Liver (tissue), 9 donors: ENCODE results near the gene IQCM. TPM values are rescaled to one million over a fixed set of nuclear protein-coding genes. Genes with fewer than 3 reads are reported as not detected.

Experiments
- DNase-seq: peaks from one replicate; pipeline ENCODE4 v3.0.0-alpha.2; 2017; ENCODE audit warnings: low spot score
- H3K27ac ChIP-seq, 2 donors: one replicate each; pipeline ENCODE4 v1.7.0; 2013; ENCODE audit warnings: inconsistent platforms in 2 of 2, low read length in 2 of 2, control low read depth in 1 of 2, low read depth in 1 of 2, mild to moderate bottlenecking in 1 of 2
- H3K27me3 ChIP-seq, 4 donors: one replicate each; pipeline versions ENCODE4 v1.6.1 to v1.7.0; 2013; ENCODE audit warnings: low read length in 3 of 4, inconsistent platforms in 1 of 4, mild to moderate bottlenecking in 1 of 4, moderate library complexity in 1 of 4; ENCODE audit not compliant: control insufficient read depth in 4 of 4, insufficient read depth in 4 of 4
- H3K36me3 ChIP-seq, 4 donors: one replicate each; pipeline versions ENCODE4 v1.6.1 to v1.7.0; 2013; ENCODE audit warnings: low read length in 3 of 4, mild to moderate bottlenecking in 3 of 4, low read depth in 1 of 4, moderate library complexity in 1 of 4; ENCODE audit not compliant: control insufficient read depth in 4 of 4, insufficient read depth in 3 of 4
- H3K4me1 ChIP-seq, 4 donors: one replicate each; pipeline versions ENCODE4 v1.6.1 to v1.7.0; 2013; ENCODE audit warnings: low read length in 3 of 4, mild to moderate bottlenecking in 3 of 4, moderate library complexity in 1 of 4; ENCODE audit not compliant: control insufficient read depth in 4 of 4, insufficient read depth in 4 of 4
- H3K4me3 ChIP-seq, 3 donors: one replicate each; pipeline versions ENCODE4 v1.6.1 to v1.7.0; 2013; ENCODE audit warnings: low read length in 3 of 3, control low read depth in 1 of 3, low read depth in 1 of 3, mild to moderate bottlenecking in 1 of 3
- H3K9ac ChIP-seq, 2 donors: one replicate each; pipeline ENCODE4 v1.7.0; 2013; ENCODE audit warnings: low read length in 2 of 2, mild to moderate bottlenecking in 2 of 2, moderate library complexity in 2 of 2, control low read depth in 1 of 2, low read depth in 1 of 2
- H3K9me3 ChIP-seq, 4 donors: one replicate each; pipeline versions ENCODE4 v1.6.1 to v1.7.0; 2013; ENCODE audit warnings: low read length in 3 of 4; ENCODE audit not compliant: control insufficient read depth in 4 of 4
- ATF3 ChIP-seq: IDR thresholded peaks from 2 replicates; pipeline ENCODE4 v1.6.1; 2016; ENCODE audit warnings: antibody characterized with exemption
- CTCF ChIP-seq: fragments of 150-350 bp; IDR thresholded peaks from 2 replicates; pipeline ENCODE4 v1.5.1; 2017; ENCODE audit warnings: improper control_type of control experiment, low read depth, low read length; ENCODE audit not compliant: missing input control
- EGR1 ChIP-seq, 2 donors: IDR thresholded peaks; 2 replicates each; pipeline ENCODE4 v1.6.1; 2016 to 2018; ENCODE audit warnings: antibody characterized with exemption in 2 of 2, low read depth in 2 of 2
- FOXA1 ChIP-seq: IDR thresholded peaks from 2 replicates; pipeline ENCODE4 v1.6.1; 2016; ENCODE audit warnings: antibody characterized with exemption
- FOXA2 ChIP-seq: IDR thresholded peaks from 2 replicates; pipeline ENCODE4 v1.6.1; 2016; ENCODE audit warnings: antibody characterized with exemption
- GABPA ChIP-seq, 2 donors: IDR thresholded peaks in 1 of 2; conservative IDR thresholded peaks in 1 of 2; 2 replicates each; pipeline ENCODE4 v1.6.1; 2016; ENCODE audit warnings: antibody characterized with exemption in 2 of 2, mild to moderate bottlenecking in 1 of 2, moderate library complexity in 1 of 2
- HNF4A ChIP-seq, 2 donors: conservative IDR thresholded peaks; 2 replicates each; pipeline ENCODE4 v1.6.1; 2016; ENCODE audit warnings: antibody characterized with exemption in 2 of 2, mild to moderate bottlenecking in 2 of 2
- HNF4G ChIP-seq: IDR thresholded peaks from 2 replicates; pipeline ENCODE4 v1.6.1; 2016; ENCODE audit warnings: antibody characterized with exemption
- JUND ChIP-seq, 2 donors: IDR thresholded peaks; 2 replicates each; pipeline ENCODE4 v1.6.1; 2016; ENCODE audit warnings: antibody characterized with exemption in 2 of 2
- NR2F2 ChIP-seq: IDR thresholded peaks from 2 replicates; pipeline ENCODE4 v1.6.1; 2016; ENCODE audit warnings: antibody characterized with exemption
- REST ChIP-seq: IDR thresholded peaks from 2 replicates; pipeline ENCODE4 v1.6.1; 2016; ENCODE audit warnings: antibody characterized with exemption, mild to moderate bottlenecking
- RXRA ChIP-seq, 2 donors: IDR thresholded peaks; 2 replicates each; pipeline ENCODE4 v1.6.1; 2017 to 2018; ENCODE audit warnings: antibody characterized with exemption in 2 of 2, mild to moderate bottlenecking in 1 of 2
- SP1 ChIP-seq: IDR thresholded peaks from 2 replicates; pipeline ENCODE4 v1.6.1; 2018; ENCODE audit warnings: antibody characterized with exemption, mild to moderate bottlenecking
- TAF1 ChIP-seq: conservative IDR thresholded peaks from 2 replicates; pipeline ENCODE4 v1.6.1; 2016; ENCODE audit warnings: antibody characterized with exemption, mild to moderate bottlenecking
- YY1 ChIP-seq: IDR thresholded peaks from 2 replicates; pipeline ENCODE4 v1.6.1; 2016; ENCODE audit warnings: antibody characterized with exemption, mild to moderate bottlenecking
- ZBTB33 ChIP-seq: IDR thresholded peaks from 2 replicates; pipeline ENCODE4 v1.6.1; 2016; ENCODE audit warnings: antibody characterized with exemption
- WGBS: extraction: QIAGEN DNeasy Blood & Tissue Kit; methylation state at CpG from one replicate; pipeline ENCODE4 v1.1.7; 2013; 5-methylcytosine and 5-hydroxymethylcytosine counted together
- polyA plus RNA-seq, 2 donors: library from polyadenylated mRNA; stranded (reverse) in 1 of 2; unstranded in 1 of 2; fragments of 200-250 nt in 1 of 2; fragments of >200 nt in 1 of 2; fragmentation: Nextera tagmentation in 1 of 2; extraction: Ambion mirVana in 1 of 2; gene quantifications; one replicate each; pipeline versions ENCODE4 v1.2.1 to v1.2.3, GENCODE V29; 2013 to 2015
- total RNA-seq, 2 donors: library from RNA; depleted of rRNA; stranded (reverse); fragments of >200 nt; gene quantifications; one replicate each; pipeline ENCODE4 v1.2.3, GENCODE V29; 2014
- TF ChIP-seq, protein P1 (sequence below): IDR thresholded peaks from 2 replicates; pipeline ENCODE4 v1.6.1; 2016; ENCODE audit warnings: antibody characterized with exemption
- donor health status: healthy.
- donor health status: healthy.
- donor health status: healthy.
- donor health status: healthy.
- donor health status: healthy.

Gene IQCM
- total and polyA plus RNA-seq, 4 donors: 0.08 TPM; not detected in 3

DNA sequence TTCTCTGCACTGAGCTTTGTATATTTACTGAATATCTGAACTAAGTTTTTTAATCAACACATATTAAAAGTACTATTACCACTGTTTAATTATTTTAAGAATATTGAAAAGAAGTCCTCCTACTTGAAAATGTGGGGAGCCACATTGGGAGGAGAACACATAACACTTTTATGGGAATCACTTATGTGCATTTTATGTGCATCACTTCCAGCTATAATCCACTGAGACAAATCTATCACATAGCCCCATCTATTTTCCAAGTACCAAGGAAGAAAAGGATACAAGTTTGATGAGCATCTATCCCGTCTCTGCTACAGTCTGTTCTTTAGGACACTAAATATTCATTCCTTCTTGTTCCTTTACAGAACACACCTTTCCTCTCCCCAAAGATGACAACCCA lies 87.2 kb downstream of the IQCM start:
- no peak overlapping the region for H3K27ac ChIP-seq
- no peaks in the 10 kb centered on the region for H3K9me3 ChIP-seq
- no peak overlapping the region for H3K4me3 ChIP-seq
- no peaks in the 10 kb centered on the region for H3K27me3 ChIP-seq
- TF ChIP-seq NR2F2: no peak
- TF ChIP-seq FOXA1: no peak
- TF ChIP-seq YY1: no peak
- TF ChIP-seq FOXA2: no peak
- TF ChIP-seq ZBTB33: no peak
- no peak for TF ChIP-seq REST
- no peak for TF ChIP-seq EGR1 (IDR thresholded peaks at IDR 0.05; ENCODE audit: low read depth in 2 of 2)
- no peak for TF ChIP-seq GABPA (IDR thresholded peaks at IDR 0.05 in 1 of 2, conservative IDR thresholded peaks at IDR 0.05 in 1 of 2)
- no peak for TF ChIP-seq RXRA (IDR thresholded peaks at IDR 0.05)
- TF ChIP-seq ATF3: no peak
- no peak for TF ChIP-seq HNF4A (conservative IDR thresholded peaks at IDR 0.05)
- no peak for TF ChIP-seq TAF1
- TF ChIP-seq HNF4G: no peak
- no peak for TF ChIP-seq JUND (IDR thresholded peaks at IDR 0.05)
- TF ChIP-seq, protein P1, sequence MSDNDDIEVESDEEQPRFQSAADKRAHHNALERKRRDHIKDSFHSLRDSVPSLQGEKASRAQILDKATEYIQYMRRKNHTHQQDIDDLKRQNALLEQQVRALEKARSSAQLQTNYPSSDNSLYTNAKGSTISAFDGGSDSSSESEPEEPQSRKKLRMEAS: no peak
- TF ChIP-seq SP1: no peak
- TF ChIP-seq CTCF: no peak
- H3K4me1 ChIP-seq: no peaks in the 10 kb centered on the region
- DNase-seq: no peak
- no peaks in the 10 kb centered on the region for H3K36me3 ChIP-seq
- H3K9ac ChIP-seq: no peak overlapping the region
- 79% methylated on average over 1 of the region's 1 CpG for WGBS

GRCh38 chr4:149727663-149728062 lies 88.0 kb downstream of the IQCM start:
- DNase-seq: no peak
- Histone ChIP-seq H3K36me3 (no peaks in the 10 kb centered on the region), H3K4me1 (no peaks in the 10 kb centered on the region), H3K9me3 (no peaks in the 10 kb centered on the region), H3K4me3 (no peak overlapping the region), H3K9ac (no peak overlapping the region), H3K27ac (no peak overlapping the region), H3K27me3 (no peaks in the 10 kb centered on the region)
- 34% methylated on average over 1 of the region's 1 CpG for WGBS
- no peak for TF ChIP-seq NR2F2
- no peak for TF ChIP-seq CTCF
- no peak for TF ChIP-seq RXRA (IDR thresholded peaks at IDR 0.05)
- no peak for TF ChIP-seq FOXA2
- no peak for TF ChIP-seq ZBTB33
- no peak for TF ChIP-seq REST
